ENCODE measurements around the gene TMEM117. TPM values are rescaled to one million over a fixed set of nuclear protein-coding genes. Genes with fewer than 3 reads are reported as not detected.

TMEM117 gene
- total RNA-seq, 1 donor from 2014 or later = not detected

- Mint-ChIP-seq H3K27ac (ENCODE audit: unreplicated experiment) (no peak overlapping the region), H3K36me3 (ENCODE audit: unreplicated experiment) (no peaks in the 10 kb centered on the region), H3K27me3 (ENCODE audit: unreplicated experiment) (no peaks in the 10 kb centered on the region), H3K4me1 (ENCODE audit: low read depth, unreplicated experiment) (no peaks in the 10 kb centered on the region), H3K4me3 (ENCODE audit: unreplicated experiment) (no peak overlapping the region), H3K9me3 (ENCODE audit: unreplicated experiment) (no peaks in the 10 kb centered on the region)
- TF ChIP-seq CTCF (IDR thresholded peaks at IDR 0.05; ENCODE audit: partially characterized antibody, unreplicated experiment) = no peak
- DNase-seq = no peak
Observed at GRCh38 chr12:44217146-44217883, 381.4 kb downstream of the TMEM117 start.

- TF ChIP-seq CTCF (IDR thresholded peaks at IDR 0.05; ENCODE audit: partially characterized antibody, unreplicated experiment) = no peak
- no peak overlapping the region for H3K27ac Mint-ChIP-seq (ENCODE audit: unreplicated experiment)
- H3K27me3 Mint-ChIP-seq (ENCODE audit: unreplicated experiment) = no peaks in the 10 kb centered on the region
- no peak overlapping the region for H3K4me3 Mint-ChIP-seq (ENCODE audit: unreplicated experiment)
- DNase-seq = no peak
- H3K4me1 Mint-ChIP-seq (ENCODE audit: low read depth, unreplicated experiment) = no peaks in the 10 kb centered on the region
- no peaks in the 10 kb centered on the region for H3K9me3 Mint-ChIP-seq (ENCODE audit: unreplicated experiment)
- no peaks in the 10 kb centered on the region for H3K36me3 Mint-ChIP-seq (ENCODE audit: unreplicated experiment)
Observed at GRCh38 chr12:44223736-44224135, 387.9 kb downstream of the TMEM117 start.

- no peak for DNase-seq
Observed at GRCh38 chr12:44224399-44225148, 388.7 kb downstream of the TMEM117 start.

GRCh38 chr12:44225149-44225510, 389.2 kb downstream of the TMEM117 start:
- H3K27me3 Mint-ChIP-seq (ENCODE audit: unreplicated experiment) = no peaks in the 10 kb centered on the region
- no peaks in the 10 kb centered on the region for H3K36me3 Mint-ChIP-seq (ENCODE audit: unreplicated experiment)
- no peaks in the 10 kb centered on the region for H3K9me3 Mint-ChIP-seq (ENCODE audit: unreplicated experiment)
- DNase-seq = no peak
- no peak overlapping the region for H3K27ac Mint-ChIP-seq (ENCODE audit: unreplicated experiment)
- no peak for TF ChIP-seq CTCF (IDR thresholded peaks at IDR 0.05; ENCODE audit: partially characterized antibody, unreplicated experiment)
- H3K4me3 Mint-ChIP-seq (ENCODE audit: unreplicated experiment) = no peak overlapping the region
- H3K4me1 Mint-ChIP-seq (ENCODE audit: low read depth, unreplicated experiment) = no peaks in the 10 kb centered on the region

More at GRCh38 chr12:44224399-44225148, 388.7 kb downstream of the TMEM117 start:
- no peaks in the 10 kb centered on the region for H3K4me1 Mint-ChIP-seq (ENCODE audit: low read depth, unreplicated experiment)
- TF ChIP-seq CTCF (IDR thresholded peaks at IDR 0.05; ENCODE audit: partially characterized antibody, unreplicated experiment) = no peak
- H3K9me3 Mint-ChIP-seq (ENCODE audit: unreplicated experiment) = no peaks in the 10 kb centered on the region
- H3K27me3 Mint-ChIP-seq (ENCODE audit: unreplicated experiment) = no peaks in the 10 kb centered on the region
- H3K27ac Mint-ChIP-seq (ENCODE audit: unreplicated experiment) = no peak overlapping the region
- H3K4me3 Mint-ChIP-seq (ENCODE audit: unreplicated experiment) = no peak overlapping the region
- no peaks in the 10 kb centered on the region for H3K36me3 Mint-ChIP-seq (ENCODE audit: unreplicated experiment)

- H3K4me1 Mint-ChIP-seq (ENCODE audit: low read depth, unreplicated experiment) = no peaks in the 10 kb centered on the region
- no peak for DNase-seq
- no peaks in the 10 kb centered on the region for H3K36me3 Mint-ChIP-seq (ENCODE audit: unreplicated experiment)
- no peak overlapping the region for H3K4me3 Mint-ChIP-seq (ENCODE audit: unreplicated experiment)
- H3K27ac Mint-ChIP-seq (ENCODE audit: unreplicated experiment) = no peak overlapping the region
- no peak for TF ChIP-seq CTCF (IDR thresholded peaks at IDR 0.05; ENCODE audit: partially characterized antibody, unreplicated experiment)
- no peaks in the 10 kb centered on the region for H3K27me3 Mint-ChIP-seq (ENCODE audit: unreplicated experiment)
- H3K9me3 Mint-ChIP-seq (ENCODE audit: unreplicated experiment) = no peaks in the 10 kb centered on the region
Observed at GRCh38 chr12:44227616-44228015, 391.7 kb downstream of the TMEM117 start.

Measured in glutamatergic neuron (in vitro differentiated cells).